ENCODE results near the gene LY6G6C.

LY6G6C gene

GRCh38 chr6:31727717-31728671 lies 6.4 kb upstream of the LY6G6C start:
- DNase-seq (ENCODE audit: low read depth in 1 of 2, low spot score in 1 of 2), result no peak

- no peak for DNase-seq (ENCODE audit: low read depth in 1 of 2, low spot score in 1 of 2)
These were observed 5.6 kb upstream of the LY6G6C start for GRCh38 chr6:31727034-31727716.

GRCh38 chr6:31725502-31726350 lies 4.2 kb upstream of the LY6G6C start:
- DNase-seq (ENCODE audit: low read depth in 1 of 2, low spot score in 1 of 2), result no peak

- DNase-seq (ENCODE audit: low read depth in 1 of 2, low spot score in 1 of 2), result no peak
These were observed 2.6 kb upstream of the LY6G6C start for GRCh38 chr6:31723980-31724691.

- DNase-seq (ENCODE audit: low read depth in 1 of 2, low spot score in 1 of 2), result no peak
These were observed 1.9 kb upstream of the LY6G6C start, which contains the start of gene MPIG6B for GRCh38 chr6:31723245-31723979. Gene MPIG6B (plus strand): TSS chr6:31723373. CDS start chr6:31723384, 11 bp downstream.

GRCh38 chr6:31722173-31722572 lies 627 bp upstream of the LY6G6C start:
- DNase-seq (ENCODE audit: low read depth in 1 of 2, low spot score in 1 of 2), result no peak

GRCh38 chr6:31720196-31720770 lies 1.3 kb downstream of the LY6G6C start:
- no peak for DNase-seq (ENCODE audit: low read depth in 1 of 2, low spot score in 1 of 2)

GRCh38 chr6:31719001-31719400 lies 2.5 kb downstream of the LY6G6C start:
- no peak for DNase-seq (ENCODE audit: low read depth in 1 of 2, low spot score in 1 of 2)

GRCh38 chr6:31718265-31718664 lies 3.3 kb downstream of the LY6G6C start:
- DNase-seq (ENCODE audit: low read depth in 1 of 2, low spot score in 1 of 2), result no peak

- no peak for DNase-seq (ENCODE audit: low read depth in 1 of 2, low spot score in 1 of 2)
These were observed 3.9 kb downstream of the LY6G6C start for GRCh38 chr6:31717499-31718222.

- DNase-seq (ENCODE audit: low read depth in 1 of 2, low spot score in 1 of 2), result no peak
These were observed 6.3 kb downstream of the LY6G6C start, which contains the start of gene LY6G6D for GRCh38 chr6:31715022-31715958. Gene LY6G6D (plus strand): TSS chr6:31715348. CDS start chr6:31715356, 8 bp downstream.

GRCh38 chr6:31713991-31714684 lies 7.4 kb downstream of the LY6G6C start:
- no peak for DNase-seq (ENCODE audit: low read depth in 1 of 2, low spot score in 1 of 2)

- DNase-seq (ENCODE audit: low read depth in 1 of 2, low spot score in 1 of 2), result no peak
These were observed 8.1 kb downstream of the LY6G6C start for GRCh38 chr6:31713465-31713864.

- DNase-seq (ENCODE audit: low read depth in 1 of 2, low spot score in 1 of 2), result no peak
These were observed 9.2 kb downstream of the LY6G6C start for GRCh38 chr6:31712296-31712695.

- no peak for DNase-seq (ENCODE audit: low read depth in 1 of 2, low spot score in 1 of 2)
These were observed 10.3 kb downstream of the LY6G6C start for GRCh38 chr6:31711233-31711632.

- no peak for DNase-seq (ENCODE audit: low read depth in 1 of 2, low spot score in 1 of 2)
These were observed 10.9 kb downstream of the LY6G6C start for GRCh38 chr6:31710523-31711219.

Measured in activated T-helper 1 cell treated with anti-CD3 and anti-CD28 coated beads, Interleukin-2, amount 50 U/mL, for 16 hours (primary cell).